Effector memory CD4-positive, alpha-beta T cell (primary cell): ENCODE results near the gene AFF4.

Experiments used
- DNase-seq, 3 donors: peaks; one replicate each; pipeline ENCODE4 v3.0.0-alpha.2; 2020
- H3K27ac ChIP-seq: 2 replicates; pipeline ENCODE4 v1.7.0; 2013; ENCODE audit warnings: mild to moderate bottlenecking, low read length, moderate library complexity; ENCODE audit not compliant: insufficient read depth, poor library complexity, severe bottlenecking
- H3K27me3 ChIP-seq: replicated peaks from 2 replicates; pipeline ENCODE4 v1.7.0; 2013; ENCODE audit warnings: mild to moderate bottlenecking, low read length; ENCODE audit not compliant: insufficient read depth, control insufficient read depth, poor library complexity, severe bottlenecking
- H3K36me3 ChIP-seq: 2 replicates; pipeline ENCODE4 v1.7.0; 2013; ENCODE audit warnings: mild to moderate bottlenecking, low read length, moderate library complexity; ENCODE audit not compliant: control insufficient read depth, insufficient read depth
- H3K4me1 ChIP-seq: 2 replicates; pipeline ENCODE4 v1.7.0; 2013; ENCODE audit warnings: low read length, mild to moderate bottlenecking; ENCODE audit not compliant: control insufficient read depth, insufficient read depth, poor library complexity, severe bottlenecking
- H3K4me3 ChIP-seq: 2 replicates; pipeline ENCODE4 v1.7.0; 2013; ENCODE audit warnings: low read length, low read depth, mild to moderate bottlenecking; ENCODE audit not compliant: insufficient read depth, poor library complexity, severe bottlenecking
- H3K9me3 ChIP-seq: 2 replicates; pipeline ENCODE4 v1.7.0; 2013; ENCODE audit warnings: mild to moderate bottlenecking, low read length, moderate library complexity; ENCODE audit not compliant: control insufficient read depth

AFF4 gene

GRCh38 chr5:132877466-132877865 lies 86.0 kb downstream of the AFF4 start:
- DNase-seq = no peak
- no peaks in the 10 kb centered on the region for H3K9me3 ChIP-seq
- peaks cover 41% of the 10 kb centered on the region for H3K36me3 ChIP-seq
- no peaks in the 10 kb centered on the region for H3K27me3 ChIP-seq
- no peak overlapping the region for H3K27ac ChIP-seq
- H3K4me3 ChIP-seq = no peak overlapping the region
- H3K4me1 ChIP-seq = no peaks in the 10 kb centered on the region

- no peak overlapping the region for H3K4me3 ChIP-seq
- no peak overlapping the region for H3K27ac ChIP-seq
- H3K27me3 ChIP-seq = no peaks in the 10 kb centered on the region
- H3K4me1 ChIP-seq = no peaks in the 10 kb centered on the region
- no peak for DNase-seq
- peaks cover 30% of the 10 kb centered on the region for H3K36me3 ChIP-seq
- H3K9me3 ChIP-seq = no peaks in the 10 kb centered on the region
Measured at GRCh38 chr5:132876020-132876759, 87.2 kb downstream of the AFF4 start.

GRCh38 chr5:132873930-132874271 lies 89.5 kb downstream of the AFF4 start:
- H3K9me3 ChIP-seq = no peaks in the 10 kb centered on the region
- H3K4me1 ChIP-seq = no peaks in the 10 kb centered on the region
- no peaks in the 10 kb centered on the region for H3K27me3 ChIP-seq
- no peak overlapping the region for H3K4me3 ChIP-seq
- no peak for DNase-seq
- H3K36me3 ChIP-seq = peaks cover 16% of the 10 kb centered on the region
- no peak overlapping the region for H3K27ac ChIP-seq

GRCh38 chr5:132873119-132873929 lies 90.1 kb downstream of the AFF4 start, which contains the start of gene LEAP2:
Gene LEAP2, plus strand, starts transcription at chr5:132873668. Its CDS starts 27 bp downstream, at chr5:132873695.
- H3K27me3 ChIP-seq = no peaks in the 10 kb centered on the region
- no peaks in the 10 kb centered on the region for H3K9me3 ChIP-seq
- H3K36me3 ChIP-seq = peaks cover 16% of the 10 kb centered on the region
- H3K27ac ChIP-seq = no peak within 1 kb of the TSS
- no peak within 1 kb of the TSS for H3K4me3 ChIP-seq
- H3K4me1 ChIP-seq = no peaks in the 10 kb centered on the region
- DNase-seq = no peak

- Histone ChIP-seq H3K4me3 (no peak overlapping the region), H3K27me3 (no peaks in the 10 kb centered on the region), H3K9me3 (no peaks in the 10 kb centered on the region), H3K4me1 (no peaks in the 10 kb centered on the region), H3K36me3 (peaks cover 16% of the 10 kb centered on the region), H3K27ac (no peak overlapping the region)
- DNase-seq = no peak
Measured at GRCh38 chr5:132872788-132873118, 90.7 kb downstream of the AFF4 start.

GRCh38 chr5:132871459-132872284 lies 91.8 kb downstream of the AFF4 start:
- Histone ChIP-seq H3K4me1 (peaks cover 9% of the 10 kb centered on the region), H3K27me3 (no peaks in the 10 kb centered on the region), H3K9me3 (no peaks in the 10 kb centered on the region), H3K4me3 (no peak overlapping the region), H3K27ac (no peak overlapping the region), H3K36me3 (peaks cover 15% of the 10 kb centered on the region)
- no peak for DNase-seq

GRCh38 chr5:132870801-132871200 lies 92.6 kb downstream of the AFF4 start:
- peaks cover 14% of the 10 kb centered on the region for H3K4me1 ChIP-seq
- H3K36me3 ChIP-seq = peaks cover 9% of the 10 kb centered on the region
- DNase-seq = no peak
- H3K27ac ChIP-seq = no peak overlapping the region
- no peaks in the 10 kb centered on the region for H3K9me3 ChIP-seq
- H3K27me3 ChIP-seq = no peaks in the 10 kb centered on the region
- H3K4me3 ChIP-seq = no peak overlapping the region

GRCh38 chr5:132868754-132869153 lies 94.7 kb downstream of the AFF4 start:
- no peak for DNase-seq
- Histone ChIP-seq H3K36me3 (peaks cover 7% of the 10 kb centered on the region), H3K4me1 (peaks cover 14% of the 10 kb centered on the region), H3K9me3 (no peaks in the 10 kb centered on the region), H3K27me3 (no peaks in the 10 kb centered on the region), H3K4me3 (no peak overlapping the region), H3K27ac (no peak overlapping the region)

GRCh38 chr5:132867046-132867451 lies 96.4 kb downstream of the AFF4 start:
- Histone ChIP-seq H3K27me3 (no peaks in the 10 kb centered on the region), H3K4me1 (peaks cover 14% of the 10 kb centered on the region), H3K36me3 (peaks cover 3% of the 10 kb centered on the region), H3K27ac (peak overlapping the region; percentile 88), H3K9me3 (no peaks in the 10 kb centered on the region), H3K4me3 (peak overlapping the region; percentile 74)
- no peak for DNase-seq
